Cardiac fibroblast (primary cell): ENCODE measurements around the gene C9.
"Not testable (repeated sequence)": the region's sequence is repeated elsewhere in the genome, so short reads cannot be mapped to it uniquely, and the experiment has no call there.

Experiments
- DNase-seq, 2 donors: peaks; one replicate each; pipeline versions ENCODE4 v3.0.0 to v3.0.0-alpha.2; 2010; ENCODE audit warnings: low read depth in 2 of 2
- H3K4me3 ChIP-seq, 2 donors: replicated peaks in 1 of 2; 1 replicate in 1 of 2; 2 replicates in 1 of 2; pipeline ENCODE4 v1.5.1; 2011; ENCODE audit warnings: low read depth in 2 of 2, low read length in 2 of 2, mild to moderate bottlenecking in 2 of 2, moderate library complexity in 1 of 2
- TF ChIP-seq, protein P1 (sequence below): IDR thresholded peaks from one replicate; pipeline ENCODE4 v1.5.1; 2011; ENCODE audit warnings: low read depth, mild to moderate bottlenecking, low read length, inconsistent platforms

The C9 gene

DNA sequence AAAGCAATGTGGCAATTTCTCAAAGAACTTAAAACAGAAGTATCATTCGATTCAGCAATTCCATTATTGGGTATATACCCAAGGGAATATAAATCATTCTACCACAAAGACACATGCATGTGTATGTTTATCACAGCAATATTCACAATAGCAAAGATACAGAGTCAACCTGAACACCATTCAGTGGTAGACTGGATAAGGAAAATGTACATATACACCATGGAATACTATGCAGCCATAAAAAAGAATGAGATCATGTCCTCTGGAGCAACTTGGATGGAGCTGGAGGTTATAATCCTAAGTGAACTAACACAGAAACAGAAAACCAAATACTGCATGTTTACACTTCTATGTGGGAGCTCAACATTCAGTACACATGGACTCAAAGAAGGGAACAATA, 123.5 kb downstream of the C9 start:
- H3K4me3 ChIP-seq, result no peak overlapping the region
- DNase-seq, result no peak
- TF ChIP-seq, protein P1, sequence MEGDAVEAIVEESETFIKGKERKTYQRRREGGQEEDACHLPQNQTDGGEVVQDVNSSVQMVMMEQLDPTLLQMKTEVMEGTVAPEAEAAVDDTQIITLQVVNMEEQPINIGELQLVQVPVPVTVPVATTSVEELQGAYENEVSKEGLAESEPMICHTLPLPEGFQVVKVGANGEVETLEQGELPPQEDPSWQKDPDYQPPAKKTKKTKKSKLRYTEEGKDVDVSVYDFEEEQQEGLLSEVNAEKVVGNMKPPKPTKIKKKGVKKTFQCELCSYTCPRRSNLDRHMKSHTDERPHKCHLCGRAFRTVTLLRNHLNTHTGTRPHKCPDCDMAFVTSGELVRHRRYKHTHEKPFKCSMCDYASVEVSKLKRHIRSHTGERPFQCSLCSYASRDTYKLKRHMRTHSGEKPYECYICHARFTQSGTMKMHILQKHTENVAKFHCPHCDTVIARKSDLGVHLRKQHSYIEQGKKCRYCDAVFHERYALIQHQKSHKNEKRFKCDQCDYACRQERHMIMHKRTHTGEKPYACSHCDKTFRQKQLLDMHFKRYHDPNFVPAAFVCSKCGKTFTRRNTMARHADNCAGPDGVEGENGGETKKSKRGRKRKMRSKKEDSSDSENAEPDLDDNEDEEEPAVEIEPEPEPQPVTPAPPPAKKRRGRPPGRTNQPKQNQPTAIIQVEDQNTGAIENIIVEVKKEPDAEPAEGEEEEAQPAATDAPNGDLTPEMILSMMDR, result no peak

DNA sequence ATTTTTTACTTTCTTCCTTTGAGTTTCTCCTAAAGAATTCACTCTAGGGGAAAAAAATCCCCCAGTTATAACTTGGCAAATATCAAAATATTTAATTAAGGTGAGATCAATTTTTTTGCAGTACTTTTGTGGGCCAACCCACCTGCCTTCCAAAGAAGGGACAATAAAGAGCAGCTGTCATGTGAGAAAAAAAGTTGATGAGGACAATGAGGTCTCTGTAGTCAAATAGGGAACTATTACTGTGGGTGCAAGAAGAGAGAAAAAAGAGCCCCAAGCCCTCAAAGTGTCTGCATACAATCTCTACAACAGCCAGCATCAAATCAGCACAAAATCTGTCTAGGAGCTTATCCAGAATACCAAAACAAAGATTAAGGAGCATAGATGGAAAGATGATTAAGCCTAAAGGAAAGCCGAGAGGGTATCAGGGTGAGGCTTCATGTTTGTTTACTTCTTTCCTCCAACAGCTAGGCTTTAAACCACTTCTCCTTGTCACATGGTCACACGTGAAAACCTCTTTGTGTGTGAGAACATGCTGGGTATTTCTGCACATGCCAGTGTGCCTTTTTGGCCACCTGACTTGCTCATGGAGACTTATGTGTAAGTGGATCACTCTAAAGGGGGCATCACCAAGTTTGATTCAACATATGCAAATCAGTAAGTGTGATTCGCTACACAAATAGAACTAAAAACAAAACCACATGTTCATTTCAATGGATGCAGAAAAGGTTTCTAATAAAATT, 125.8 kb downstream of the C9 start:
- DNase-seq, result no peak
- TF ChIP-seq, protein P1, result no peak
- H3K4me3 ChIP-seq, result no peak overlapping the region

DNA sequence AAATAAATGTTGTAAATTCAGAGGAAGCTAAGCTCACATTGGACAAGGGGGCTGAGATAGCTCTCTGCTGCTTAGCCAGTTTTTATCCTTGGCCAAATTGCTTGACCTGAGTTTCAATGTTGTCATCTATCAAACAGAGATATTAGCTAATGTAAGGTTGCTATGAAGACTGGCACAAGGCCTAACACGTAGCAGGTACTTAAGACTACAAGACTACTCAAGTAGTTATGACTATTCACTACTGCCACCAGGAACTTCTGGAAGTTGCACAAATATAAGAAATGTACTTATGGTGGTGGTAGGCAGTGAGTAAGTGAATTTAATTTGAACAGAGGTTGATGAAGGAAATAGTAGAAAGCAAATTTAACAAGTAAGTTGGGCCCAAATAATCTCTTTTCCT, 127.6 kb downstream of the C9 start:
- no peak for DNase-seq

DNA sequence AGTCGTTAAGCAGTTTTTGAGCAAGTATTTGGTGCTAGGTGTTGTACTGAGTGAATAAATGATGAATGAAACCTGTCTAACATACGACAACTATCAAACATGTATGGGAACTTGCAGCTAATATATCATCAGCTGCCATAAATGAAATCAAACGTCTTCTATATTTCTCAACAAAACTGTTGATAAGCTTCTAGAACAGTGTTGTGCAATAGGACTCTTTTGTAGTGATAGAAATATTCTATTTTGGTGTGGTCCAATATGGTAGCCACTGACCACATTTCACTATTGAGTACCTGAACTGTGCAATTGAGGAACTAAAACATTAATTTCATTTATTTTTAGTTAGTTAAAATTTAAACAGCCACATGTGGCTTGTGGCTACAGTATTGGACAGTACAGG, 128.6 kb downstream of the C9 start:
- DNase-seq, result no peak
- TF ChIP-seq, protein P1, result no peak
- no peak overlapping the region for H3K4me3 ChIP-seq

More for the DNA sequence above, 127.6 kb downstream of the C9 start:
- TF ChIP-seq, protein P1, result no peak
- H3K4me3 ChIP-seq, result no peak overlapping the region

DNA sequence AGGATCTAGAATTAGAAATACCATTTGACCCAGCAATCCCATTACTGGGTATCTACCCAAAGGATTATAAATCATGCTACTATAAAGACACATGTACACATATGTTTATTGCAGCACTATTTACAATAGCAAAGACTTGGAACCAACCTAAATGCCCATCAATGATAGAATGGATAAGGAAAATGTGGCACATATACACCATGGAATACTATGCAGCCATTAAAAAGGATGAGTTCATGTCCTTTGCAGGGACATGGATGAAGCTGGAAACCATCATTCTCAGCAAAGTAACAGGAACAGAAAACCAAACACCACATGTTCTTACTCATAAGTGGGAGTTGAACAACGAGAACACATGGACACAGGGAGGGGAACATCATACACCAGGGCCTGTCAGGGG, 129.8 kb downstream of the C9 start:
- not testable (repeated sequence) for H3K4me3 ChIP-seq, DNase-seq
